C4-2B (cell line): Measurements from ENCODE around the gene STEEP1.

Experiments used
- H3K27ac ChIP-seq: fragments of 450-650 bp; 2 replicates; pipeline ENCODE4 v1.5.1; 2017
- ZFX ChIP-seq: fragments of 450-650 bp; IDR thresholded peaks from 2 replicates; pipeline ENCODE4 v1.6.1; 2017
- TF ChIP-seq, protein P1 (sequence below): fragments of 450-650 bp; conservative IDR thresholded peaks from 2 replicates; pipeline ENCODE4 v1.5.1; 2017; ENCODE audit warnings: mild to moderate bottlenecking

Gene STEEP1

DNA sequence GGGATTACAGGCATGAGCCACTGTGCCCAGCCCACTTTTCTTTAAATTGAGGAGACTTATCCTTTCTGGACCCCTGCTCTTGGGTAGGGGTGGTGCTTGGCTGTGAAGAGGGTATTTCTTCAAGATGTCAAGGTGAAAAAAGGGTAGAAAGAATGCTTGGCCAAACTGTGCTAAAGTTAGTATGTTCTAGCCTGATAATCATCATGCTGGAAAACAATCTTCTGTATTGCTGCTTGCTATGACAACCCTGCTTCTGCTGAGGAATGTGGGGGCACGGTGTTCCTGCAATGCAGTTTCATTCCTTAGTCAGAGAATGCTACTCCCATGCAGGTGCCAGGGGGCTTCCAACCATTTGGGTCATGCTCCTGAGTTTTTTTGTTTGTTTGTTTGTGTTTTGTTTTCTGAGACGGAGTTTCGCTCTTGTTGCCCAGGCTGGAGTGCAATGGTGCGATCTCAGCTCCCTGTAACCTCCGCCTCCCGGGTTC lies 5.2 kb upstream of the STEEP1 start:
- no peak overlapping the region for H3K27ac ChIP-seq
- TF ChIP-seq, protein P1, sequence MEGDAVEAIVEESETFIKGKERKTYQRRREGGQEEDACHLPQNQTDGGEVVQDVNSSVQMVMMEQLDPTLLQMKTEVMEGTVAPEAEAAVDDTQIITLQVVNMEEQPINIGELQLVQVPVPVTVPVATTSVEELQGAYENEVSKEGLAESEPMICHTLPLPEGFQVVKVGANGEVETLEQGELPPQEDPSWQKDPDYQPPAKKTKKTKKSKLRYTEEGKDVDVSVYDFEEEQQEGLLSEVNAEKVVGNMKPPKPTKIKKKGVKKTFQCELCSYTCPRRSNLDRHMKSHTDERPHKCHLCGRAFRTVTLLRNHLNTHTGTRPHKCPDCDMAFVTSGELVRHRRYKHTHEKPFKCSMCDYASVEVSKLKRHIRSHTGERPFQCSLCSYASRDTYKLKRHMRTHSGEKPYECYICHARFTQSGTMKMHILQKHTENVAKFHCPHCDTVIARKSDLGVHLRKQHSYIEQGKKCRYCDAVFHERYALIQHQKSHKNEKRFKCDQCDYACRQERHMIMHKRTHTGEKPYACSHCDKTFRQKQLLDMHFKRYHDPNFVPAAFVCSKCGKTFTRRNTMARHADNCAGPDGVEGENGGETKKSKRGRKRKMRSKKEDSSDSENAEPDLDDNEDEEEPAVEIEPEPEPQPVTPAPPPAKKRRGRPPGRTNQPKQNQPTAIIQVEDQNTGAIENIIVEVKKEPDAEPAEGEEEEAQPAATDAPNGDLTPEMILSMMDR: no peak
- TF ChIP-seq ZFX: no peak

DNA sequence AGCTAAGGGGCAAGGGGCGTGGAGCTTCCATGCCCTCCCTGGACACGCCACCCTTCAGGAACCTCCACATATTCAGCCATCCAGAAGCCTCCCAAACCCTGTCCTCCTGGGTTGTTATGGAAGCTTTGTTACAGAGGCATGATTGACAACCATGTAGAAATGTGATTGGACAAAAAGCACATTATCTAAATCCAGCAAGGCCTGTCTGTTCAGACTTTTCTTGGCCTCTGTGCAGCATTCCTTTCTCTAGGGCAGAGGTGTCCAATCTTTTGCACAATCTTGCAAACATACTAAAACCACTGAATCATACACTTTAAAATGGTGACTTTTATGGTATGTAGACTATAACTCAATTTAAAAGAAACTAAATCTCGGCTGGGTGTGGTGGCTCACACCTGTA lies 12.7 kb downstream of the STEEP1 start:
- H3K27ac ChIP-seq: no peak overlapping the region
- TF ChIP-seq ZFX: no peak
- TF ChIP-seq, protein P1: no peak

DNA sequence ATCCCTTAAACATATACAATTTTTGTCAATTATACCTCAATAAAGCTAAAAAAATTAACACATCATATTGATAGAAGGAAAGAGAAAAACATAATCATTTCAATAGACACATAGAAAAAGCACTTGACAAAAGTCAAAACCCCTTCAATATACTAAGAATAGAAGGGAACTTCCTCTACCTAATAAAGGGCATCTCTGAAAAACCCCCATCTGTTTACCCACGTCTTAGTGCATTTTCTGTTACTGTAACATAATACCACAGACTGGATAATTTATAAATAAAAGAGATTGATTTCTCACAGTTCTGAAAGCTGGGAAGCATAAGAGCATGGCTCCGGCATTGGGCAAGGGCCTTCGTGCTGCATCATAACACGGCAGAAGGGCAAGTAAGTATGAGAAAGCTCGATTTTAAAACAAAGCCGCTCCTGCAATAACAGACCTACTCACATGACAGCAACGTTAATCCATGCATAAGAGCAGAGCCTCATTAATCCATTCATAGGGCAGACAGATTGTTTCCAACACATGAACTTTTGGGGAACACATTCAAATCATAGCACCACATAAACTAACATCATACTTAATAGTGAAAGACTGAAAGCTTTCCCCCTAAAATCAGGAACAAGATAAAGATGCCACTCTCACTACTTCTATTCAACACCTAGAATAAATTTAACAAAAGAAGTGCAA lies 15.7 kb downstream of the STEEP1 start:
- TF ChIP-seq ZFX: no peak
- TF ChIP-seq, protein P1: no peak
- H3K27ac ChIP-seq: no peak overlapping the region

DNA sequence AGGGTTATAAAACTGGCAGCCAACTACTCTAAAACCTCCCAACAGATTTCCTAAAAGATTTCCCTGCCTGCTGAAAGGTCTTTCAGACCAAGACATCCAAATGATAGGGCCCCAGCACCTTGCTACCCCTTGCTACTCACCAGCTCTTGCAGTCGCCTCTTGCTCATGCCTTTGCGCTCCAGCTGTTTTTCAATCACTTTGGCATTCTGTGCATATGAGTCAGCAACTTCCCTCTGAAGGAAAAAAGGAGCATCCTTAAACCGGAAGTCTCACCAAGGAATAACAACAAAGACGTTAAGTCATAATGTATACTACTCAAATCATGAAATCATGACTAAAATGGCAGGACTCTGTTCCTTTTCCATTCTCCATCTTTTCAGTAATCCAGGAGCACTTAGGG lies 24.0 kb downstream of the STEEP1 start:
- TF ChIP-seq, protein P1: no peak
- TF ChIP-seq ZFX: no peak
- H3K27ac ChIP-seq: no peak overlapping the region

DNA sequence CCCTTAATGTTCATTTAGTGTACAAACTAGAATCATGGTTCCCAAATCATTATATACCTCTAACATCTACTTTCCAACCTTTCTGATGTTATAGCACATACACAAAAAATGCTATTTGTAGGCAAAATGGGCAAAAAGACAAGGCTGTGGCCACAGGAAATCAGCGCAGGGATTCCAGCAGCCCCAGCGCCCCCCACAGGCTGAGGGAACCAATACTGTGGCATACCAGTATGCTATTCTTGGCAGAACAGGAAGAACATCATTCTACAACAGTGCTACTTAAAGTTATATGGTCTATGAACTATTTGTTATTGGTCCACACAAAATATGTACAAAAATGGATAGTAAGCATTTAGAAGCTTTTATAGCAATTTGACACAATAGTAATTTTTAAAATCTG lies 25.3 kb downstream of the STEEP1 start:
- TF ChIP-seq, protein P1: peak; percentile 11; the same call in 1 of the 2 replicates
- TF ChIP-seq ZFX: no peak
- no peak overlapping the region for H3K27ac ChIP-seq

DNA sequence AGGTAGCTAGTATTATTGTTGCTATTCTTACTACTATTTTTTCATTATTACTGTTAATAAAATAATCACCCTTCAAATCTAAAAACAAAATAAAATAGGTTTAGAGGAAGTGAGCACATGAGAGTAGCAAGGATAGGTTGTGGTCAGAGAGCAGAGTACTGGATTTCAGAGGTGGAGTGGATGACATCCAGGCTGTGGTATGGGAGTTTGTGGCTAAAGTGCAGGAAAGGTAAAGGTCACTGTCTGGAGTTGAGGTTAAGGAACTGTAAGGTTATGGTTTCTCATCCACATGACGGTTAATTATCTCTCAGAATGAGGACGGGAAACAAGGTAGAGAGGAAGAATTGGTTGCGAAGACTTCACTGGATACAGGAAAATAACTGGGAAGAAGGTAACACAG lies 27.7 kb downstream of the STEEP1 start:
- TF ChIP-seq ZFX: no peak
- TF ChIP-seq, protein P1: no peak
- no peak overlapping the region for H3K27ac ChIP-seq

DNA sequence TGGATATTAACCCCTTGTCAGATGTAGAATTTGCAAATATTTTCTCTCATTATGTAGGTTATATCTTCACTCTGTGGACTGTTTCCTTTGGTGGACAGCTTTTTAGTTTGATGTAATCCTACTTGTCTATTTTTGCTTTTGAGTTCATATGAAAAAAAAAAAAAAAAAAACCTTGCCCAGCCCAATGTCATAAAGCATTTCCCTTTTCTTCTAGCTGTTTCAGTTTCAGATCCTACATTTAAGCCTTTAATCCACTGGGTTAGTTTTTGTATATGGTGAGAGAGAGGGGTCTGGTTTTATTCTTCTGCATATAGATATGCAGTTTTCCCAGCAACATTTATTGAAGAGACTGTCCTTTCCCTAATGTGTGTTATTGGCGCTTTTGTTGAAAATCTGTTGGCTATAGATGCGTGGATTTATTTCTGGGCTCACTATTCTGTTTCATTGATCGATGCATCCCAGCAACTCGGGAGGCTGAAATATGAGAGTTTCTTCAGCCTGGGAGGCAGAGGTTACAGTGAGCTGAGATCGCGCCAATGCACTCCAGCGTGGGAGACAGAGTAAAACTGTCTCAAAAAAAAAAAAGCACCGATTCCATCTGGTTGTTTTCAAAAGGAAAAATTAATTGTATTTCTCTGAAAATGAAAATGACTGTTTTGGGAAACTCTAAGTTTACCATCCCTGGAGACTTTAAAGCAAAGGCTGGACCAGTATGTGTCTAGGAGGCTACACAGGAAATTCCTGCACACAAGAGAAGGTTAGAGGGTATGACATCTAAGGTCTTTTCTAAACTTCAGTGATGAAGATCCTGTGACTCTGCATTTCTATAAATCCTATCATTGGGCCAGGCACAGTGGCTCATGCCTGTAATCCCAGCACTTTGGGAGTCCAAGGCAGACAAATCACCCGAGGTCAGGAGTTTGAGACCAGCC lies 35.6 kb downstream of the STEEP1 start:
- no peak for TF ChIP-seq ZFX
- TF ChIP-seq, protein P1: no peak
- H3K27ac ChIP-seq: no peak overlapping the region
